ENCODE data around the gene ZSCAN9. TPM values are rescaled to one million over a fixed set of nuclear protein-coding genes. Genes with fewer than 3 reads are reported as not detected.
A peak's percentile ranks its signal among the peaks of the same experiment; 100 is the strongest.

Gene ZSCAN9
- total RNA-seq, 1 donor from 2014 or later: 5.2 TPM

DNA sequence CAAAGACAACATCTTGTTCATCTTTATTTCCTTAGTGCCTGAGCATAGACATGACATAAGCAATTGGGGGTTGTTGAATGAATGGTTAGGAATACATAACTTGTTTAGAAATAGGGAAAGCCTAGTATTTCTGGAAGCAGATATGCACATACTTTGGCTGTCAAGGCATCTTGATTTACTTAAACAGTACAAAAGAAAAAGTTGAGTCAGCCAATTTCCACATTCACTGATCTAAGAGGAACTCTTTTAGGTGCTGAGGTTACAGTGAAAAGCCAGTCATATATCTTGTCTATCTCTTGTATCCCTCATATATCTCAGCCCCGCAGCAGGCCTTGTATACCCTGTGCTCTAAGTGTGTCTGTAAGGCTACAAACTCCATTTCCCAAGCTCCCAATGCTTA is 15.4 kb downstream of the ZSCAN9 start:
- no peak overlapping the region for H3K27ac Mint-ChIP-seq
- intact Hi-C loops (cut with micrococcal nuclease): no loop called here
- no peak overlapping the region for H3K4me3 Mint-ChIP-seq
- H3K27me3 Mint-ChIP-seq: no peaks in the 10 kb centered on the region
- H3K4me1 Mint-ChIP-seq: no peaks in the 10 kb centered on the region
- no peak for DNase-seq
- H3K36me3 Mint-ChIP-seq (ENCODE audit: low read depth): peaks cover 24% of the 10 kb centered on the region
- peaks cover 3% of the 10 kb centered on the region for H3K9me3 Mint-ChIP-seq

DNA sequence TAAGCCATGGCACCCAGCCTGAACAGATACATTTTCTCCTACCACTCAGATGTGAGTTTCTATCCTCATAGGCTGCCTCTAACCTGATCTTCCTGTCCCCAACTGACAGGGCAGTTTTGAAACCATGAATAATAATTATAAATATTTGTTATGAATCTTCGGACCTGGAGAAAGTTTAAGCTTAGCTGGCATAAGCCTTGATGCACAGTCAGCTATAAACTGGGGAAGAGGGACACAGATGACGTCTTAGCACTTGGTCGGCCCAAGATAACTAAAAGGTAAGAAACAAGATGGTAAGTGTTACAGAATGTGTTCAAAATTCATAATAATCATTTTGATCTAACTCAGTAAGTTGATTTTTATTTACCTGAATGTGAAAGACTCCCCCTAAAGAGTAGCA is 18.9 kb downstream of the ZSCAN9 start:
- no peak overlapping the region for H3K4me3 Mint-ChIP-seq
- peaks cover 2% of the 10 kb centered on the region for H3K4me1 Mint-ChIP-seq
- DNase-seq: no peak
- no peaks in the 10 kb centered on the region for H3K9me3 Mint-ChIP-seq
- H3K27me3 Mint-ChIP-seq: no peaks in the 10 kb centered on the region
- H3K36me3 Mint-ChIP-seq (ENCODE audit: low read depth): peaks cover 51% of the 10 kb centered on the region
- intact Hi-C loops (cut with micrococcal nuclease): no loop called here
- no peak overlapping the region for H3K27ac Mint-ChIP-seq

DNA sequence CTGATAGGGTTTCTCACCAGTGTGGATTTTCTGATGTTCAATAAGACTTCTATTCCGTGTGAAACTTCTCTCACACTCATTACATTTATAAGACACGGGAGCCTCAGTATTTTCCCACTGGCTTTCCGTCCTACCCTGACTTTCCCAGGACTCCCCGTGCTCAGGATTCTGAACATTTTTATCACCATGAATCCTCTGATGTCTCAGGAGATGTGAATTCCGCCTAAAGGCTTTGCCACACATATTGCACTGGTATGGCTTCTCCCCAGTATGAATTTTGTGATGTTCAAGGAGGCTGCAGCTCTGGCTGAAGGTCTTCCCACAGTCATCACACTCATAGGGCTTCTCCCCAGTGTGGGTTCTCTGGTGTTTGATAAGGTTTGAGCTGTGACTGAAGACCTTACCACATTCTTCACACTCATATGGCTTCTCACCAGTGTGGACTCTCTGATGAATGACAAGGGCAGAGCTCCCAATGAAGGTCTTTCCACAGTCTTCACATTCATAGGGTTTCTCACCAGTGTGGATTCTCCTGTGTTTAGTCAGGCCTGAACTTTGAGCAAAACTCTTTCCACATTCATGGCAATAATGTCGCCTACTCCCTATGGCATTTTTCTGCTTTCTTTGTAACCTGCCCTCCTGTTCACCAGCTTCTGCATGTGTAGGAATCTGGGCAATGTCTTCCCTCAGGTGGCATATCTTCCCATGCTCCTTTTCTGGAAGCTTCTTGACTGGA is 20.3 kb downstream of the ZSCAN9 start:
- Mint-ChIP-seq H3K4me3 (no peak overlapping the region), H3K9me3 (no peaks in the 10 kb centered on the region), H3K27me3 (no peaks in the 10 kb centered on the region), H3K4me1 (peaks cover 6% of the 10 kb centered on the region), H3K36me3 (ENCODE audit: low read depth) (peaks cover 52% of the 10 kb centered on the region), H3K27ac (no peak overlapping the region)
- intact Hi-C loops (cut with micrococcal nuclease): no loop called here
- DNase-seq: no peak

DNA sequence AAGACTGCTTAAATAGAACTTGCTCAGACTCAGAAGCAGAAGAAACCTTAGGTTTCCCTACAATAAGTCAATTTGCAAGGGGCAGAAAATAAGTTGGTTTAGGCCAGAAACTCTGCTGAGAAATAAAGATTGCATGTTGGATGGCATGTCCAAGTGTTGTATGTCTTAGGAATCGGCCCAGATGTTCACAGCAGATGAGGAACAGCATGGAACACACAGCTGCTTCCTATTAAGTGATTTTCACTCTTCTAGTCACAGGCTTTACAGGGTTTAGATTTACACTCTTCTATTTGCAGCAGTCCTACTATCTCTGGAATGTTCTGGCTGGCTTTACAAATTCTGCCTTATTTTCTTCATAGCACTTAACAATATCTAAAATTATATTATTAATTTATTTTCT is 23.8 kb downstream of the ZSCAN9 start:
- Mint-ChIP-seq H3K27me3 (no peaks in the 10 kb centered on the region), H3K9me3 (peaks cover 5% of the 10 kb centered on the region), H3K4me3 (no peak overlapping the region), H3K36me3 (ENCODE audit: low read depth) (peaks cover 50% of the 10 kb centered on the region), H3K27ac (no peak overlapping the region), H3K4me1 (peaks cover 19% of the 10 kb centered on the region)
- intact Hi-C loops (cut with micrococcal nuclease): no loop called here
- no peak for DNase-seq

DNA sequence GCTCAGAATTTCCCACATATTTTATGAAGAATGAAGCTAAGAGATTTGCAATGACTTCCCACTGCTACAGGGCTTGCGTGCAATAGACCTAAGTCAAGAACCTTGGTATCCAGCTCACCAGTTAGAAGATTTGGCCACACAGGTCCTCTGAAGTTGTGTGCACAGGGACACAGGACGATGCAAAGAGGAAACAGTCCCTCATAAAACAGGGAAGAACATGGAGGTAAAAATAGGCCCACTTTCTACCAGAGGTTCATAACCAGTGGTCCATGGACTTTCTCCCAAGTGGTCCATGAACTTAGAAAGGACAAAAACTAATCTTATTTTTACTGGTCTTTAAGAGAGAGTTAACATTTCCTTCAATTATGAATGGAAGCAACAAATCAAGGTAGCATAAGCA is 25.7 kb downstream of the ZSCAN9 start:
- Mint-ChIP-seq H3K4me3 (peak overlapping the region; percentile 75), H3K36me3 (ENCODE audit: low read depth) (peaks cover 31% of the 10 kb centered on the region), H3K9me3 (peaks cover 5% of the 10 kb centered on the region), H3K4me1 (peaks cover 19% of the 10 kb centered on the region), H3K27ac (no peak overlapping the region), H3K27me3 (no peaks in the 10 kb centered on the region)
- intact Hi-C loops (cut with micrococcal nuclease): loop anchor here (5.0 kb wide), 2 partner anchors 33 to 128 kb away; partner anchors contain the start of gene ZSCAN16
- DNase-seq: no peak

DNA sequence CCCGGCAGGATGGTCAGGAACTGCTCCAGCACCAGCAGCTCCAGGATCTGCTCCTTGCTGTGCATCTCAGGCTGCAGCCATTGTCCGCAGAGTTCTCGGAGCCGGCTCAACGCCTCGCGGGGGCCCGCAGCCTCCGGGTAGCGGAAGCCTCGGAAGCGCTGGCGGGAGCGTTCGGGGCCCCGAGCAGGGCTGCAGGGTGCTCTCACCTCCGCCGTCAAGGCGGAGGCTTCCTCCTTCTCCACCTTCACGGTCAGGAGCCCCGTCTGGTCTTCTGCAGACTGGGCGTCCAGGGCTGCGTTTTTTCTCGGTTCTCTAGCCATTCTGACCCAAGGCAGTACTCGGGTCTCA is 26.6 kb downstream of the ZSCAN9 start:
- peaks cover 19% of the 10 kb centered on the region for H3K4me1 Mint-ChIP-seq
- no peaks in the 10 kb centered on the region for H3K27me3 Mint-ChIP-seq
- H3K36me3 Mint-ChIP-seq (ENCODE audit: low read depth): peaks cover 24% of the 10 kb centered on the region
- DNase-seq: peak; percentile 83
- peak overlapping the region; percentile 89 for H3K27ac Mint-ChIP-seq
- peak overlapping the region; percentile 97 for H3K4me3 Mint-ChIP-seq
- intact Hi-C loops (cut with micrococcal nuclease): loop anchor here (1.0 to 5.0 kb wide), 5 partner anchors 16 to 129 kb away; partner anchors contain the start of genes PGBD1, ZKSCAN8, ZSCAN16 and ZSCAN26
- peaks cover 5% of the 10 kb centered on the region for H3K9me3 Mint-ChIP-seq

DNA sequence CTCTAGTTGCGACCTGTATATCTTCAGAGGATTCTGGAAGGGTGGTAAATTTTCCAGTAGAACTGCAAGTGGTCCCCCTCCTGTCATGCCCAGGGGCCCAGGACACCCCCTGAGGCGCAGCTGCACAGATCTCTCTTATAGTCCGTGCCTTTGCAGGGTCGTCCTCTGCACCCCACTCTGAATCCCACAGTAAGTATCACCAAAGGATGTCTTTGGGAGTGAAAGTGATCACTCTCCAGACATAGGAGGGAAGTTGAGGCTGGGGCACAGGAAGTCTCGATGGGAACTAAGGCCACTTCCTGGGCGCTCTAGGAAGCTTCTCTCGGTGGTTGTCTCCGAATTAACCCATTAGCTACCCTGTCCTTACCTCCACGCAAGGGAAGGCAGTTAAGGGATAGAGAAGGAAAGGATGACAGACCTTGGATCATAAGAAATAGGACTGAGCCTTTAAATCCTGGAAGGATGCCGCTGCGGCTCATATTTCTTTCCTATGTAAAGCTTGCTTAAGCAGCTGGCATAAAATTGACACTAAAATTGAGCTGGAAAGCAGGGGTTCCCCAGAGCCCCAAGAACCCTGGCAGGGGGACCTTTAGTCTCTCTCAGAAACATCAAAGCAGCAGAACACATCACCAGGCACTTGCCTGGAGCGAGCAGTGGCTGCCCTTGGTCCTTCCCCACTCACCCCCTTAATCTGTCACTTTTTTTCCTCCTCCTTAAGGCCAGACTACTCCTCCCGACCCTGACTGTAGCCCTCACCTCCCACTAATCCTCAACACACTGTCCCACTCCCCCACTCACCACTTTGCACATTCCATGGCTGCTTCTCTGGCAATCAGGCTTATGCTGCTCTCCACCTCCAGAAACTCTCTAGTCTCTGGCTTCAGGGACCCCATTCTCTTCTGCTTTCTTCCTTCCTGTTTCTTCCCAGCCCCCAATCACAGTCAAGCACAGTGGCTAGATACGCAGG is 27.2 kb downstream of the ZSCAN9 start, which contains the start of gene ZKSCAN4:
ZKSCAN4 (minus strand) TSS at position 261 of the 967 bp plus-strand sequence. CDS start 289 bp downstream, outside the sequence.
- DNase-seq: peak; percentile 95
- intact Hi-C loops (cut with micrococcal nuclease): loop anchor here (1.0 to 5.0 kb wide), 5 partner anchors 15 to 130 kb away; partner anchors contain the start of genes PGBD1, ZKSCAN8, ZSCAN16 and ZSCAN26
- Mint-ChIP-seq H3K36me3 (ENCODE audit: low read depth) (peaks cover 19% of the 10 kb centered on the region), H3K27ac (peak within 1 kb of the TSS; percentile 89), H3K9me3 (peaks cover 5% of the 10 kb centered on the region), H3K4me1 (peaks cover 19% of the 10 kb centered on the region), H3K4me3 (peak within 1 kb of the TSS; percentile 97), H3K27me3 (no peaks in the 10 kb centered on the region)

DNA sequence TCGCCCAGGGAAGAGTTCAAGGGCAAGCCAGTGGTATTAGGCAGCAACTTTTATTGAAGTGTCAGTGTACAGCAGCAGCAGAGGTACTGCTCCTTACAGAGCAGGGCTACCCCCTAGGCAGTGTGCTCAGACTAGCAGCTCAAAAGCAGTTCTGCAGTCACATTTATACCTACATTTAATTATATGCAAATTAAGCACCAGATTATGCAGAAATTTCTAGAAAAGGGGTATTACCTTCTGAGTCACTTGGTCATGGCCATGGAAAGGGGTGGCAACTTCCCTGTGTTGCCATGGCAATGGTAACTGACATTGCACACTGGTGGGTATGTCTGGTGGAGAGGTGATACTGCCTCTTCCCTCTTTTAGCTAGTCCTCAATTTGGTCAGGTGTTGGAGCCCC is 29.0 kb downstream of the ZSCAN9 start:
- Mint-ChIP-seq H3K4me3 (no peak overlapping the region), H3K27me3 (no peaks in the 10 kb centered on the region), H3K27ac (no peak overlapping the region), H3K36me3 (ENCODE audit: low read depth) (peaks cover 13% of the 10 kb centered on the region), H3K9me3 (peaks cover 16% of the 10 kb centered on the region), H3K4me1 (peaks cover 24% of the 10 kb centered on the region)
- intact Hi-C loops (cut with micrococcal nuclease): loop anchor here (5.0 kb wide), 2 partner anchors 37 to 132 kb away; partner anchors contain the start of gene ZSCAN16
- no peak for DNase-seq

DNA sequence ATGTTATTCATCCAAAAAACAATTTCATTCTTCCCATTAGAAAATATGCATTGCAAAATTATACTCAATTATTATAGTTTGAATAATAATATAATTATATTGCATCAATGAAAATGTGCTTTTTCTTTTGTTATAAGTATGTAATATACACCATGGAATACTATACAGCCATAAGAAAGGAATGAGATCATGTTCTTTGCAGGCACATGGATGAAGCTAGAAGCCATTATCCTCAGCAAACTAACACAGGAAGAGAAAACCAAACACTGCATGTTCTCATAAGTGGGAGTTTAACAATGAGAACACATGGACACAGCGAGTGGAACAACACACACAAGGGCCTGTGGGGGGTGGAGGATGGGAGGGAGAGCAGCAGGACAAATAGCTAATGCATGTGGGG is 32.0 kb downstream of the ZSCAN9 start:
- Mint-ChIP-seq H3K4me3 (no peak overlapping the region), H3K9me3 (peaks cover 21% of the 10 kb centered on the region)
- intact Hi-C loops (cut with micrococcal nuclease): no loop called here

DNA sequence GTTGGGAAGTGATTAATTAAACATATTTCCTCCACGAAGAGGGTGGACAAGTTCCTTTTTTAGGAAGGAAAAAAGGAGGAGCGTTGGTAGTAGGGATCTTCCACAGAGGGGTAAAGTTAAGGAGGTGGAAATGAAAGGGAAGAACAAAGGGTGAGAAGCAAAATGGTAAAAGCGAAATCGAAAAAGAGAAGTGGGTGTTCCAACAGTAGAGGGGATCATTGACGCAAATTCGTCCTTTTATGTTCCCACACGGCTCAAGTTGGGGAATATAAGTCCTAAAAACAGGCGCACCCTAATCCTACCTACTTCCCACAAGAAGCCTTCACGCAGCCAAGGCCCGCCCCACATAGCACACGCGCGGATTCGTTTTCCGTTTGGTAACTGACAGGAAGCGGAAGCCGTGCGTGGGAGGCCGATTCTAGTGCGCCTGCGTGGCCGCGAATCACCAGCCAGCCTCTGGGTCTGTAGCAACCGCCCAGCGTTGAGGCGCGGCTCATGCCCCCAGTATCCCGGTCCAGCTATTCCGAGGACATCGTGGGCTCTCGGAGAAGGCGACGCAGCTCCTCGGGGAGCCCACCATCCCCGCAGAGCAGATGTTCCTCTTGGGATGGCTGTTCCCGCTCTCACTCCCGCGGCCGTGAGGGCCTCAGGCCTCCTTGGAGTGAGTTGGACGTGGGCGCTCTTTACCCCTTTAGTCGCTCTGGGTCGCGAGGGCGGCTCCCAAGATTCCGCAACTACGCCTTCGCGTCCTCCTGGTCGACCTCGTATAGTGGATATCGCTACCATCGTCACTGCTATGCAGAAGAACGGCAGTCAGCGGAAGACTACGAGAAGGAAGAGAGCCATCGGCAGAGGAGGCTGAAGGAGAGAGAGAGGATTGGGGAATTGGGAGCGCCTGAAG is 34.1 kb downstream of the ZSCAN9 start, which contains the start of gene NKAPL:
NKAPL (plus strand) TSS at position 421 of the 901 bp plus-strand sequence; CDS start at position 496, 75 bp downstream.
- DNase-seq: peak; percentile 82
- Mint-ChIP-seq H3K4me3 (peak within 1 kb of the TSS; percentile 56), H3K27ac (peak within 1 kb of the TSS; percentile 16), H3K4me1 (peaks cover 7% of the 10 kb centered on the region), H3K9me3 (peaks cover 16% of the 10 kb centered on the region), H3K36me3 (ENCODE audit: low read depth) (peaks cover 9% of the 10 kb centered on the region), H3K27me3 (peaks cover 12% of the 10 kb centered on the region)
- intact Hi-C loops (cut with micrococcal nuclease): no loop called here

More for the DNA sequence above, 32.0 kb downstream of the ZSCAN9 start:
- DNase-seq: no peak
- H3K27me3 Mint-ChIP-seq: peaks cover 6% of the 10 kb centered on the region
- H3K36me3 Mint-ChIP-seq (ENCODE audit: low read depth): peaks cover 9% of the 10 kb centered on the region
- H3K4me1 Mint-ChIP-seq: peaks cover 12% of the 10 kb centered on the region
- no peak overlapping the region for H3K27ac Mint-ChIP-seq

DNA sequence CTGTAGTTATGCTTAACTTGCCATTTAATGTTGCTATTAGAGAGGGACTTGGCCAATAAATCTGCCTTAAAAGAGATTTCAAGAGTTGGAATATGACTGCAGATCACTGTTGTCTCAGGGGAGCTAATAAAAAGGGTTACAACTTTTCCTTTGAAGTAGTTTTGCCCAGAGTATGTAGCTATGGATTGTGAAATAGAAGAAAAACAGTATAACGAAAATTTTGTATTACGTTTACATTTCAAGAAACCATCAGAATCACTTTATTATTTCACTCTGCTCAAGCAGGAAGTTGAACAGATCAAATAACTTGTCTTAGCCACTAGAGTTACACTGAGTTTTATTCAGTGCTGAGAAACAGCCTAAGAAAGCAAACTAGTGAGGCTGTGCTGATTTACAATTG is 38.8 kb downstream of the ZSCAN9 start:
- intact Hi-C loops (cut with micrococcal nuclease): no loop called here
- Mint-ChIP-seq H3K36me3 (ENCODE audit: low read depth) (no peaks in the 10 kb centered on the region), H3K4me1 (peaks cover 9% of the 10 kb centered on the region), H3K9me3 (peaks cover 6% of the 10 kb centered on the region), H3K27ac (no peak overlapping the region), H3K27me3 (peaks cover 14% of the 10 kb centered on the region), H3K4me3 (no peak overlapping the region)
- DNase-seq: no peak

DNA sequence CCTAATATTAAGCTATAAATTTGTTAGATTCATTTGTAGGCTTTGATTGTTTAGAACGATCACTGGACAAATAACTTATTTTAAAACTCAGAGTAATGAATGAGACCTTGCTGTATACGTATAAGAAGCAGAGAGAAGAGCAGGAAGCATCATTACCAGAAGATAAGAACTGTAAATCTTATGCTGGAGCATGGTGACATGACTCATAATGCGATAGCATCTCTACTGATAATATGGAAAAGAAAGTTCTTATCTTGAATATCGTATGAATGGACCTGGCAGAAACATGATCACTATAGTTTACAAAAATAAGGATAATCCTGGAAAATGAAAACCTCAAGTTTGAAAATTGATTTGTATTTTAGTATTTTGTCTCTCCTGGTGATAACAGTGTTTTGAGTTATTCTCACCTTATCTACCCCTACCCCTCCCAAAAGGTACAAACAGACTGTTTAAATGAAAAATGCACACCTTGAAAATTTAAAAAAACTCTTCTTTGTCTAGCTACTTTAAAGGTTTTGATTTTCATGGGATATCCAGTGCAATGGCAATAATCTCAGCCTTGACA is 39.8 kb downstream of the ZSCAN9 start:
- peaks cover 11% of the 10 kb centered on the region for H3K27me3 Mint-ChIP-seq
- no peaks in the 10 kb centered on the region for H3K9me3 Mint-ChIP-seq
- H3K36me3 Mint-ChIP-seq (ENCODE audit: low read depth): no peaks in the 10 kb centered on the region
- intact Hi-C loops (cut with micrococcal nuclease): loop anchor here (5.0 kb wide), 1 partner anchor 128 kb away; no protein-coding TSS in a partner anchor
- DNase-seq: no peak
- H3K27ac Mint-ChIP-seq: no peak overlapping the region
- H3K4me1 Mint-ChIP-seq: peaks cover 11% of the 10 kb centered on the region
- H3K4me3 Mint-ChIP-seq: no peak overlapping the region
